Glutamatergic neuron (in vitro differentiated cells): Measurements from ENCODE around the gene STRADA. TPM values are rescaled to one million over a fixed set of nuclear protein-coding genes. Genes with fewer than 3 reads are reported as not detected.
A peak's percentile ranks its signal among the peaks of the same experiment; 100 is the strongest.
"Not testable (repeated sequence)": the region's sequence is repeated elsewhere in the genome, so short reads cannot be mapped to it uniquely, and the experiment has no call there.

Source experiments
- DNase-seq: peaks from one replicate; pipeline ENCODE4 v3.0.0; 2022
- H3K27ac Mint-ChIP-seq: one replicate; pipeline ENCODE4 v1.8.0; 2020; ENCODE audit warnings: mild to moderate bottlenecking, mixed read lengths, inconsistent platforms; ENCODE audit not compliant: unreplicated experiment
- H3K27me3 Mint-ChIP-seq: one replicate; pipeline ENCODE4 v1.8.0; 2020; ENCODE audit warnings: mild to moderate bottlenecking, moderate library complexity, mixed read lengths, inconsistent platforms; ENCODE audit not compliant: unreplicated experiment
- H3K36me3 Mint-ChIP-seq: one replicate; pipeline ENCODE4 v1.8.0; 2020; ENCODE audit warnings: mild to moderate bottlenecking, mixed read lengths, inconsistent platforms; ENCODE audit not compliant: unreplicated experiment
- H3K4me1 Mint-ChIP-seq: one replicate; pipeline ENCODE4 v1.8.0; 2020; ENCODE audit warnings: mild to moderate bottlenecking, low read depth, mixed read lengths, inconsistent platforms; ENCODE audit not compliant: unreplicated experiment
- H3K4me3 Mint-ChIP-seq: one replicate; pipeline ENCODE4 v1.8.0; 2020; ENCODE audit warnings: mild to moderate bottlenecking, mixed read lengths, inconsistent platforms; ENCODE audit not compliant: unreplicated experiment
- H3K9me3 Mint-ChIP-seq: one replicate; pipeline ENCODE4 v1.8.0; 2020; ENCODE audit warnings: mild to moderate bottlenecking, moderate library complexity, mixed read lengths, inconsistent platforms; ENCODE audit not compliant: unreplicated experiment
- total RNA-seq: library from RNA; stranded (reverse); fragmentation: NEBNext Ultra II Directional; extraction: Animal tissue kit (Norgen Biotek cat#: 25700); gene quantifications from one replicate; pipeline ENCODE4 v1.2.1, GENCODE V29; 2021; ENCODE audit not compliant: unreplicated experiment
- TF ChIP-seq, protein P1 (sequence below): fragments of 200-600 bp; sonication (generic); IDR thresholded peaks from one replicate; pipeline ENCODE4 v1.5.0; 2021; ENCODE audit not compliant: partially characterized antibody, unreplicated experiment

STRADA gene
- total RNA-seq, 1 donor from 2014 or later = 58.8 TPM

DNA sequence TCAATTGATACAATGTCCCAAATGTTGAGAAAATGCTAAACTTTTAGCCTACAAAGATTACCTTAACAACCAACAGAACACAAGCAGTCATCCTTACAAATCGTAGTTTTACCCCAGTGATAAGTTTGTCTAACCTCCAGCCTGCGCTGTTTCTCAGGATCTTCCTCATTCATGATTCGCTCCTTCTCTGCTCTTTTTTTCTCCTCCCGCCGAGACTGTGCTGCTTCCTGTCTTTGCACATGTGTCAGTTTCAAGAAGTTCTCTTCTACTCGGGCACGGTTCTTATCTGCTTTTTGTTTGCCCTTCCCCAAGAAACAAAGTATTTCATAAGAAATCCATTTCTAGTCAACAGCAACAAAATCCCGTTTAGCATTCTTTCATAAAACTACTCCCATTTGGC is 10.2 kb upstream of the STRADA start:
- H3K27me3 Mint-ChIP-seq = no peaks in the 10 kb centered on the region
- TF ChIP-seq, protein P1, sequence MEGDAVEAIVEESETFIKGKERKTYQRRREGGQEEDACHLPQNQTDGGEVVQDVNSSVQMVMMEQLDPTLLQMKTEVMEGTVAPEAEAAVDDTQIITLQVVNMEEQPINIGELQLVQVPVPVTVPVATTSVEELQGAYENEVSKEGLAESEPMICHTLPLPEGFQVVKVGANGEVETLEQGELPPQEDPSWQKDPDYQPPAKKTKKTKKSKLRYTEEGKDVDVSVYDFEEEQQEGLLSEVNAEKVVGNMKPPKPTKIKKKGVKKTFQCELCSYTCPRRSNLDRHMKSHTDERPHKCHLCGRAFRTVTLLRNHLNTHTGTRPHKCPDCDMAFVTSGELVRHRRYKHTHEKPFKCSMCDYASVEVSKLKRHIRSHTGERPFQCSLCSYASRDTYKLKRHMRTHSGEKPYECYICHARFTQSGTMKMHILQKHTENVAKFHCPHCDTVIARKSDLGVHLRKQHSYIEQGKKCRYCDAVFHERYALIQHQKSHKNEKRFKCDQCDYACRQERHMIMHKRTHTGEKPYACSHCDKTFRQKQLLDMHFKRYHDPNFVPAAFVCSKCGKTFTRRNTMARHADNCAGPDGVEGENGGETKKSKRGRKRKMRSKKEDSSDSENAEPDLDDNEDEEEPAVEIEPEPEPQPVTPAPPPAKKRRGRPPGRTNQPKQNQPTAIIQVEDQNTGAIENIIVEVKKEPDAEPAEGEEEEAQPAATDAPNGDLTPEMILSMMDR = no peak
- H3K36me3 Mint-ChIP-seq = no peaks in the 10 kb centered on the region
- H3K4me3 Mint-ChIP-seq = no peak overlapping the region
- DNase-seq = no peak
- H3K4me1 Mint-ChIP-seq = no peaks in the 10 kb centered on the region
- H3K27ac Mint-ChIP-seq = no peak overlapping the region
- H3K9me3 Mint-ChIP-seq = no peaks in the 10 kb centered on the region

DNA sequence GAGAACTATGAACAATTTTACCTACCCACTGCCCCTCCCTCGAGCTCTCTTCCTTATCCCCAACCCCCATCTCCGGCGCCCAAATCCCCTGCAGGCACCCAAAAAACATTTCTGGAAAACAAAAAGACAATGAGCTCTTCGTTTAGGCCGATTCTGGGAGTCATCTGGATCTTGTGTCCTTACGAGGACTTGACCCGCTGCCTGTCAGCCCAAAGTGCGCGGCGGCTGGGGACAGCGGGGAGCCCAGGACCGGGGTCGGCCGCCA is 524 bp downstream of the STRADA start:
- H3K4me1 Mint-ChIP-seq = peaks cover 3% of the 10 kb centered on the region
- H3K27me3 Mint-ChIP-seq = peaks cover 4% of the 10 kb centered on the region
- H3K36me3 Mint-ChIP-seq = no peaks in the 10 kb centered on the region
- DNase-seq = no peak
- H3K27ac Mint-ChIP-seq = peak overlapping the region; percentile 97
- peak overlapping the region; percentile 94 for H3K4me3 Mint-ChIP-seq
- peaks cover 4% of the 10 kb centered on the region for H3K9me3 Mint-ChIP-seq
- TF ChIP-seq, protein P1 = no peak

DNA sequence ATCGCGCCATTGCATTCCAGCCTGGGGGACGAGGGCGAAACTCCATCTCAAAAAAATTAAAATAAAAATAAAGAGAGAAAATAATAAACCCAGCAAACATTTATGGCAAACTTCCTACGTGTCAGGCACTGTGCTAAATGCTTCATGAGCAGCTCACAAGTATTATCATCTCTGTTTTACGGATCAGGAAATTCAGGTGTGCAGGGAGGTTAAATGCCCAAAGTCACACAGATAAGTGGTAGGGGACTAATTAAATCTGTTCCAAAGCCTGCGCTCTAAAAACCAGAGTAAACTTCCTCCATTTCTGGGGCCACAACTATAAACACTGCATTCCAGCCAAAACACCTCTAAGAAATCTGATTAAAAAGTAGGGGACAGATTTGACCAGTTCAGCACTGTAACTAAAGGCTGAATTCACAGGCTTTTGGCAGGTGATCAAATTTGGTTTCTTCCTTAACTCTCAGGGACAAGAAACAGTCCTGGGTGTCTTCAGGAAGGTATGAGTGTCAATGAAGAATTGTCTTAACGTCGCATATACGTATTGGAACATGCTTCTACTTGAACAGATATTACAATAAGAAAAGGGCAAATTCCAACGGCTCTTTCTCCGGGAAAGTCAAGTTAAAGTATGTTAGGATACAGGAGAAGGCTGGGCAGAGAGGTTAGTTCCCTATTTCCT is 996 bp downstream of the STRADA start:
- TF ChIP-seq, protein P1 = no peak
- Mint-ChIP-seq H3K4me3 (peak overlapping the region; percentile 94), H3K36me3 (no peaks in the 10 kb centered on the region), H3K4me1 (peaks cover 3% of the 10 kb centered on the region), H3K9me3 (peaks cover 4% of the 10 kb centered on the region), H3K27me3 (peaks cover 4% of the 10 kb centered on the region), H3K27ac (peak overlapping the region; percentile 97)
- DNase-seq = no peak

DNA sequence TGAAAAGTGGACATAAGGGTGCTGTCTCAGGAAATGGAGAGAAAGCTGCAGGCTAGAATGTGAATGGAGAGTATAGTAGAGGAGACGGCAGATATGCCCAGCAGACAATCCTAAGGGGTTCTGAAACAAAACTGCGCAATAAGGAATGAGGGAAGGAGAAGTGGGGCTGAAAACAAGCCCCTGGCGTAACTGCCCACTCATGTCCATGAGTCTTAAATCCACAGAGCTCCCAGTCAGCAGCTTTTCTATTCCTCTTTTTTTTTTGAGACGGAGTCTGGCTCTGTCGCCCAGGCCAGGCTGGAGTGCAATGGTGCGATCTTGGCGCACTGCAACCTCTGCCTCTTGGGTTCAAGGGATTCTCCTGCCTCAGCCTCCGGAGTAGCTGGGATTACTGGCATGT is 5.9 kb downstream of the STRADA start:
- no peak for DNase-seq
- Mint-ChIP-seq H3K4me3 (no peak overlapping the region), H3K4me1 (peaks cover 3% of the 10 kb centered on the region), H3K9me3 (no peaks in the 10 kb centered on the region), H3K36me3 (no peaks in the 10 kb centered on the region), H3K27me3 (no peaks in the 10 kb centered on the region), H3K27ac (no peak overlapping the region)
- TF ChIP-seq, protein P1 = no peak

DNA sequence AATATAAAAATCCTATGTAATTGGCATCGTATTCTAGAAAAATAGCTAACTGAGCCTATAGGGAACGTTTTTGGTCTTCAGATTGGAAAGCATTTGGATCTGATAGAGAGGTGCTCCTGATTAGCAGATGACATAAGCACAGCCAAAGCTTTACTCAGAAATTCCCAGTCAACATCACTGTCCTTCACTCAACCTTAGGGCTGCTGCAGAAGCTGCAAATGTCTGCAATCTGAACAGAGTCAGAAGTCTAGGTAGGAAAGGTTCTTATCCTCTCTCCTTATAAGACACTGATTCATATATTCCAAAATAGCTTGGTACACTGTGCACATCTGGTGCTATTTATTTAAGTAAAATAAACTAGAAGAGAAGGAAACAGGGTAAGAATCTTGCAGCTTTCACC is 19.2 kb downstream of the STRADA start:
- DNase-seq = no peak
- H3K4me3 Mint-ChIP-seq = no peak overlapping the region
- H3K4me1 Mint-ChIP-seq = no peaks in the 10 kb centered on the region
- no peaks in the 10 kb centered on the region for H3K9me3 Mint-ChIP-seq
- H3K27me3 Mint-ChIP-seq = no peaks in the 10 kb centered on the region
- no peaks in the 10 kb centered on the region for H3K36me3 Mint-ChIP-seq
- TF ChIP-seq, protein P1 = no peak
- H3K27ac Mint-ChIP-seq = no peak overlapping the region

DNA sequence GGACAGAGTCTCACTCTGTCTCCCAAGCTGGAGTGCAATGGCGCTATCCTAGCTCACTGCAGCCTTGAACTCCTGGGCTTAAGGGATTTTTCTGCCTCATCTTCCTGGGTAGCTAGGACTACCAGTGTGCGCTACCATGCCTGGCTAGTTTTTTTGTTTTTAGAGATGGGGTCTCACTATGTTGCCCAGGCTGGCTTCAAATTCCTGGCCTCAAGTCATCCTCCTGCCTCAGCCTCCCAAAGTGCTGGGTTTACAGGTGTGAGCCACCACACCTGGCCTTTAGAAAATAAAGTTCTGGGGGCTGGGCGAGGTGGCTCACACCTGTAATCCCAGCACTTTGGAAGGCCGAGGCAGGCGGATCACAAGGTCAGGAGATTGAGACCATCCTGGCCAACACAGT is 21.4 kb downstream of the STRADA start:
- DNase-seq, H3K36me3 Mint-ChIP-seq, H3K27ac Mint-ChIP-seq, H3K27me3 Mint-ChIP-seq, H3K4me1 Mint-ChIP-seq, H3K9me3 Mint-ChIP-seq, H3K4me3 Mint-ChIP-seq: not testable (repeated sequence)
